HG03196 (cell line): ENCODE results near the gene MEGF9.
"Not testable (repeated sequence)": the region's sequence is repeated elsewhere in the genome, so short reads cannot be mapped to it uniquely, and the experiment has no call there.

Experiments
- ATAC-seq: cut with Tn5 transposase; IDR thresholded peaks from one replicate; pipeline ENCODE4 v1.9.1; 2021; ENCODE audit not compliant: unreplicated experiment

Gene MEGF9

GRCh38 chr9:120662513-120662912, 51.8 kb downstream of the MEGF9 start:
- no peak for ATAC-seq

DNA sequence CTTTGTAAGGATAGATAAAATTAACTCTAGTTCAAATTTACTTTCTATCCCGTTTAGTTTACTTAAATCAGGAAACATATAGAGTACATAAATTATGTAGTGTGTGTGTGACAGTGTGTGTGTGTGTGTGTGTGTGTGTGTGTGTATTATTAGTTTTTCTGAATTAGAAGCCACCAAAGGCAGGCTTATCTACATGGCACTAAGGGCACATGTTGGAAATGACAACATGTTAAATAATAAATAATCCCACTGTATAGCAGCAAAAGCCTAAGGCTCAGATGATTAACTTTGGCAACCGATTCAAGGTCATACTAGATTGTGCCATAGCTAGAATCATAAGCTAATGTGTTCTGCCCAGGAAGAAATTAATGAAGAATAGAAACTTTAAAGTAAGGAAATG, 54.6 kb downstream of the MEGF9 start:
- no peak for ATAC-seq

DNA sequence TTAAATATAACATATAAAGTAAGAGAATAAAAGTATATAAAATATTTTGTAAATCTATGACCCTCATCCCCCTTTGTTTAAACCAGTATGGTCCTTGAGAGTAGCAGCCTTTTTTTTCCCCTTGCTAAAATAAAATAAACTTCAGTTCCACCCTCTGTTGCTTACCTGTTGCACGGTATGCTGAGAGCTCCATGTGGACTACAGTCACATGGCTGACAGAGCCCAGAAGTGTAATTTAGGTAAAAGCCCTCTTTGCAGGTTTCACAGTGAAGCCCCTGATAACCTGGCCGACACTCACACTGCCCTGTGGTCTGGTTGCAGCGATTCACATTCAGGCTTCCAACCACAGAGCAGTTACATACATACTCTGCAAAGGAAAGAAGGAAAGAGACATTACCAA, 55.1 kb downstream of the MEGF9 start:
- ATAC-seq, result no peak

- ATAC-seq, result peak; percentile 79
Measured at GRCh38 chr9:120655005-120655622, 59.2 kb downstream of the MEGF9 start.

DNA sequence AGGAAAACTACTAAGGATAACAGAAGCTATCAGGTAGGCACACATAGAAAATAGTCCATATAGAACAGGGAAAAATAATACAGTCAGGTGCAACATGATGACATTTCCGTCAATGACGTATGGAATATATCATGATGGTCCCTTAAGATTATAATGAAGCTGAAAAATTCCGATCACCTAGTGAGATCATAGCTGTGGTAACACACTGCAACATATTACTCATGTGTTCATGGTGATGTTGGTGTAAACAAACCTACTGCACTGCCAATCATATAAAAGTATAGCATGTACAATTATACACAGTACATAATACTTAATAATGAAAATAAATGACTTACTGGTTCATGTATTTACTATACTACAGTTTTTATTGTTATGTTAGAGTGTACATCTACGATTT, 60.0 kb downstream of the MEGF9 start:
- ATAC-seq, result no peak

DNA sequence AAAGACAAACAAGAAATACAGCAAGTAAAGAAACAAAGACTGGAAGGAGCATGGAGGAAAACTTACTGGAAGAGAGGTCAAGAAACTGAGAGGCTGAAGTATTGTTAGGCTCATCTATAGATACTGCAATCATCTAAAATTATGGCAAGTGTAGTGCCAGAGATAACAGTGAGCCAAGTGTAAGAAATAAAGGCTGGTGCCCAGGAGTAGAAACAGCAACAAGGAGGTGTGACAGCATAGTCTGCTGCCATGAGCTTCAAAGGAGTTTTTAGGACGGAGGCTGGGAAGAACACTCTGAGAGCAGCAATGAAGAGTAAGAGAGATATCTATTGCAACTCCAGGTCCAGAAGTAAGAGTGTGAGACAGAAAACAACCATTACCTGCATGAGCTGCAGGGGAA, 60.5 kb downstream of the MEGF9 start:
- no peak for ATAC-seq

GRCh38 chr9:120652934-120653333, 61.3 kb downstream of the MEGF9 start:
- ATAC-seq, result no peak

DNA sequence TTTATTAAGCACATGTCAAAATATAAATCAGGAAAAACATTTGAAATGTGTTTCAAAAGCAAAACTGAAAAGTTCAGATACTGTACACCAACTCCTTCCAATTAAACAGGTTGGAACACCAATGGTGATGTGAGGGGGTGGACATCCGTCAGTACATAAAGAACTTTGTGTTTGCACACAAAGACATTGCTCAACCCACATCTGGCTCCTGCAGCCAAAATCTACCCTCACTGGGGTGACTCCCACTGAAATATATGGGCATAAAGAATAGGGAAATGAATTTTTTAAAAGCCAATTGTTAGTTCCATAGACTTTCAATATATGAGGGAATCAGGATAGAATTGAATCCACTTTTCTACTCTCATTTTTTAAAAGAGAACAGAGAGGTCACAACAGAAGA, 63.9 kb downstream of the MEGF9 start:
- no peak for ATAC-seq

GRCh38 chr9:120648581-120649197, 65.6 kb downstream of the MEGF9 start:
- ATAC-seq, result no peak

DNA sequence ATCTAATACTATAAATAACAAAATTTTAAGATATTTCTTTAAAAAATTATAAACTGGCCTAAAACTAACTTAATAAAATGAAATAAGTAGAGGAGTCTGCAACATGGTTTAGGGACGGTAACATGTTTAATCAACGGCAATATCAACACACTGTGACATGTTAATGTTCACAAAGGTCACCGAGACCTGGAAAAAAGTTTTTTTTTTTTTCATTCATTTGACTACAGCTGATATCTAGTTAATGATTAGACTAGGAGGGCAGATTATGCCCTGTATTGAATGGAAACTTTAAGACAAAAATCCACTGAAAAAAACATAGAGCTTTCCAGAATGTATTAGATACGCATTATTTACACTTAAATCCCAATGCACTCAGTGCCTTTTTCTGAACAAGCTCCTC, 67.3 kb downstream of the MEGF9 start:
- no peak for ATAC-seq

DNA sequence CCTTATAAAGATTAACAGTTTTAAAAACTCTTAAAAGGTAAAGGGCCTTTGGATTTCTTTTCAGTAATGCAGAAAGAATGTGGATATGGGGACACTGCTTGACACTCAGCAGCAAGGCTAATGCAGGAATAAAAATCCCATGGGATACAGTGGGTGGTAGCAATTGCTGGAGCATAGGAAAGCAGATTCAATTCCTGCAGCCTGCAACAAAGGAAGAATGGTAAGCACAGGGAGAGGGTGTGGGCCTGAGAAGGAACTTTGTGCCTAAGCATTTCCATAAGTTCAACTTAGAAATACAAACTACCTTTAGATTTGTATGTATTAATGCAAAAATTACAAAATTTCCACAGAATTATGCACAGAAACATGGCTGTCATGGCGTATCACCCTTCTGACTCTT, 68.5 kb downstream of the MEGF9 start:
- no peak for ATAC-seq

DNA sequence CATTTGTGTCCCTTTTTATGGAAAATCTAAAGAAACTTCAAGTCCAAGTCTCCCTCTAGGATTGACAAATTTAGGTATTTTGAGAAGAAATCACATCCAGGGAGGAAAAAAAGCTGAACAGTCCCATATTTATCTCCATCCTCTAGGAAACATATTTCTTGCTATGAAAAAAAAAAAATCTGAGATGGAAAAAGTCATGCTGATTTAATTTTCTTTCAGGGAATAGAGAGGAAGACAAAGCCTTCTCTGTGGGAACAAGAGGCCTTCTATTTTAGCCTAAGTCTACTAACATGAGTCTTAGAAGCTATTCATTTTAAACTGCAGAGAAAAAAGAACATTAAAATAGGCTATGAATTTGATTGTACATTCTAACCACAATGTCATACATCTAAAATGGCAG, 71.2 kb downstream of the MEGF9 start:
- no peak for ATAC-seq

- no peak for ATAC-seq
Measured at GRCh38 chr9:120642129-120642770, 72.0 kb downstream of the MEGF9 start.

GRCh38 chr9:120640874-120641273, 73.4 kb downstream of the MEGF9 start:
- not testable (repeated sequence) for ATAC-seq

- no peak for ATAC-seq
Measured at GRCh38 chr9:120640380-120640779, 73.9 kb downstream of the MEGF9 start.

GRCh38 chr9:120637919-120638318, 76.4 kb downstream of the MEGF9 start:
- ATAC-seq, result no peak

DNA sequence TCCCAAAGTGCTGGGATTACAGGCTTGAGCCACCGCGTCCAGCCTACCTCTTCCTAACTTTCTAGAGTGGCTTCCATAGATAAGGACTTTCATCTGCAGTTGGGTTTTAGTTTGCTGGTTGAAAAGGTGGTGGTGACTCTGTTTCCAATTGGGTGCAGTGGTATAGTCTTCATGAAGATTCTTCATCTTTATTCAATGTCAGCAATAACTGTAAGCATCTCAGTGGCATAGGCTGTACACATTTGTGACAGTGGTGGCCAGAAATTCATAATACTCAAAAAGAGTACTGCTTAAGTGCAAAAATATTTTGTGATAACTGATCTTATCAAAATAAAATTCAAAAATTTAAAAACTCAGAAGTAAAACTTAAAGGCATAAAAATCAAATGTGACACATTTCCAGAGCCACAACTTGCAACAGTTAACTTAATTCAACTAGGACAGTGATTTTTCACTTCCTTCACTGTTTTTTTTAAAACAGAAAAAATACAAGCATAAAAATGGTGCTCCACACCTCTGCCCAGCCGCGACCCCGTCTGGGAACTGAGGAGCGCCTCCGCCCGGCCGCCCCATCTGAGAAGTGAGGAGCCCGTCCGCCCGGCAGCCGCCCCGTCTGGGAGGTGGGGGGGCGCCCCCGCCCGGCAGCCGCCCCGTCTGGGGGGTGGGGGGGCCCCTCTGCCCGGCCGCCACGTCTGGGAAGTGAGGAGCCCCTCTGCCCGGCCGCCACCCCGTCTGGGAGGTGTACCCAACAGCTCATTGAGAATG, 77.9 kb downstream of the MEGF9 start:
- ATAC-seq, result no peak

DNA sequence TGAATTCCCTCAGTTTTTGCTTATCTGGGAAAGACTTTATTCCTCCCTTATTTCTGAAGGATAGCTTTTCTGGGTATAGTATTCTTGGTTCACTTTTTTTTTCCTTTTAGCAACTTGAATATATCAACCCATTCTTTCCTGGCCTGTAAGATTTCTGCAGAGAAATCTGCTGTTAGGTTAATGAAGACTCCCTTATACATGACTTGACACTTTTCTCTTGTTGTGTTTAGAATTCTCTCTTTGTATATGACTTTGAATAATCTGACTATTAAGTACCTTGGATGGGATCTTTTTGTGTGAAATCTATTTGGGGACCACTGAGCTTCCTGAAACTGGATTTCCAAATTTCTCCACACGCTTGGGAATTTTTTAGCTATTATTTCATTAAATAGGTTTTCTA, 79.3 kb downstream of the MEGF9 start:
- ATAC-seq, result no peak

GRCh38 chr9:120630333-120630732, 83.9 kb downstream of the MEGF9 start:
- no peak for ATAC-seq

DNA sequence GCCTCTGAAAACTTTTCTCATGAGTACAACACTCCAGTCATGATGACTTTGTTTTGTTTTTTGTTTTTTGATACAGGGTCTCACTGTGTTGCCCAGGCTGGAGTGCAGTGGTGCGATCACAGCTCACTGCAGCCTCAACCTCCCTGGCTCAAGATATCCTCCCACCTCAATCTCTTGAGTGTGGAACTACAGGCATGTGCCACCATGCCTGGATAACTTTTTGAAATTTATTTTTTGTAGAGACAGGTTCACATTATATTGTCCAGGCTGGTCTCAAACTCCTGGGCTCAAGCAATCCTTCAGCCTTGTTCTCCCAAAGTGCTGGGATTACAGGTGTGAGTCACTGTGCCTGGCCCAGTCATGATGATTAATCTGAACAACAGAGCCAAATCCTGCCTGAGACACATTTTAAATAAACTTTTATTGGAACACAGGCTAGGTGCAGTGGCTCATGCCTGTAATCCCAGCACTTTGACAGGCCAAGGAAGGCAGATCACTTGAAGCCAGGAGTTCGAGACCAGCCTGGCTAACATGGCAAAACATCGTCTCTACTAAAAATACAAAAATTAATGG, 85.3 kb downstream of the MEGF9 start:
- ATAC-seq, result not testable (repeated sequence)

DNA sequence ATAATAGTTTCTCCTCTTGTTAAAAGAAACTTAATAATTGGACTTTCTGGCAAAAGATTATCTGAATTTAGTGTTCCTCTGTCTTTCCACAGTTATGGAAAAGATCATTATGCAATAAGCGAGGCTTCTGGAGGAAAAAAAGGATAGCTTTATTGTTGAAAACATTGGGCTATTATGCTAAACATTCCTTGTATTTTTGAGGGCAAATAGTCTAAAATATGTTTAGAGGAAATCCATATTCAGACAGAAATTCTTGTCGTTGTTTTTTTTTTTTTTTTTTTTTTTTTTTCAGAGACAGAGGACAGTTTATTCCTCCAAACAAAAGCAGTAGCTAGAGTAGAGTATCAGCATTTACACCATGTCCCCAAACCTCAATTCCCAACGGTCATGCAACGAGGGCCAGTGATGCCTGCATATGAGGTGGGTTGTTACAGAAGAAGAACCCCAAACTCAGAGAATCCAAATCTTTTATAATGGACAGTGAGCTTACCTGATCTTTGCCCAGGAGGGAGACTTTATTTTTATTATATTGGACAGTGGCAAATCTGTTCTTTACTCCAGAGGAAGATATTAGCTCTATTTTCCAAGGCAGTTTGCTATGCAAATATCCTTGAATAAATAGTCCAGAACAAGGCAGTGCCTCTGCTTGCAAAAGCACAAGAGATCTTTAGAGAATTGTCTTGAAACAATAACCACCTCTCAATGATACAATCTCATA, 85.9 kb downstream of the MEGF9 start:
- ATAC-seq, result no peak
